Neuronal stem cell (in vitro differentiated cells): Measurements from ENCODE around the gene PPFIBP1.

ENCODE experiments used
- DNase-seq: peaks from one replicate; pipeline ENCODE4 v3.0.0-alpha.2; 2013; ENCODE audit warnings: low spot score
- H2AFZ ChIP-seq: one replicate; pipeline ENCODE4 v1.6.1; 2013; ENCODE audit warnings: mild to moderate bottlenecking, low read length, inconsistent platforms
- H2AK5ac ChIP-seq: 2 replicates; pipeline ENCODE4 v1.6.1; 2013; ENCODE audit warnings: low read depth, mild to moderate bottlenecking, inconsistent platforms, low read length, moderate library complexity, mixed read lengths
- H2BK120ac ChIP-seq: 2 replicates; pipeline ENCODE4 v1.6.1; 2013; ENCODE audit warnings: low read depth, mild to moderate bottlenecking, inconsistent platforms, low read length, moderate library complexity, mixed read lengths
- H2BK12ac ChIP-seq: one replicate; pipeline ENCODE4 v1.6.1; 2013; ENCODE audit warnings: low read length, inconsistent platforms
- H2BK15ac ChIP-seq: 2 replicates; pipeline ENCODE4 v1.6.1; 2013; ENCODE audit warnings: mild to moderate bottlenecking, low read length, inconsistent platforms, mixed read lengths
- H2BK5ac ChIP-seq: one replicate; pipeline ENCODE4 v1.6.1; 2013; ENCODE audit warnings: inconsistent platforms, mild to moderate bottlenecking, low read length, moderate library complexity
- H3K14ac ChIP-seq: one replicate; pipeline ENCODE4 v1.6.1; 2013; ENCODE audit warnings: low read length, inconsistent platforms
- H3K18ac ChIP-seq: 2 replicates; pipeline ENCODE4 v1.6.1; 2013; ENCODE audit warnings: low read length, inconsistent platforms
- H3K23ac ChIP-seq: 2 replicates; pipeline ENCODE4 v1.6.1; 2013; ENCODE audit warnings: low read depth, mild to moderate bottlenecking, mixed read lengths, low read length, inconsistent platforms; ENCODE audit not compliant: poor library complexity
- H3K27ac ChIP-seq: replicated peaks from 3 replicates; pipeline ENCODE4 v1.5.1; 2013; ENCODE audit warnings: low read length, inconsistent platforms
- H3K27me3 ChIP-seq, 3 experiments: 2 replicates each; pipeline ENCODE4 v1.6.1; 2013; ENCODE audit warnings: low read length in 3 of 3, mild to moderate bottlenecking in 2 of 3, inconsistent platforms in 1 of 3, low read depth in 1 of 3, mixed read lengths in 1 of 3, moderate library complexity in 1 of 3; ENCODE audit not compliant: control insufficient read depth in 3 of 3, insufficient read depth in 3 of 3
- H3K36me3 ChIP-seq, 2 donors: replicated peaks in 1 of 2; 2 replicates each; pipeline ENCODE4 v1.6.1; 2013; ENCODE audit warnings: low read length in 2 of 2; ENCODE audit not compliant: control insufficient read depth in 2 of 2, insufficient read depth in 2 of 2
- H3K4ac ChIP-seq: 2 replicates; pipeline ENCODE4 v1.6.1; 2013; ENCODE audit warnings: inconsistent platforms, mild to moderate bottlenecking, low read length, moderate library complexity
- H3K4me1 ChIP-seq, 2 donors: 1 replicate in 1 of 2; 2 replicates in 1 of 2; pipeline ENCODE4 v1.6.1; 2013; ENCODE audit warnings: low read length in 2 of 2, low read depth in 1 of 2; ENCODE audit not compliant: control insufficient read depth in 2 of 2, insufficient read depth in 1 of 2
- H3K4me2 ChIP-seq: one replicate; pipeline ENCODE4 v1.6.1; 2013; ENCODE audit warnings: mild to moderate bottlenecking, low read length, inconsistent platforms; ENCODE audit not compliant: insufficient read depth, poor library complexity, severe bottlenecking
- H3K4me3 ChIP-seq, 2 donors: 2 replicates each; pipeline ENCODE4 v1.5.1; 2013; ENCODE audit warnings: low read length in 2 of 2, mild to moderate bottlenecking in 2 of 2, inconsistent platforms in 1 of 2, moderate library complexity in 1 of 2
- H3K79me1 ChIP-seq: one replicate; pipeline ENCODE4 v1.6.1; 2013; ENCODE audit warnings: low read depth, mild to moderate bottlenecking, inconsistent platforms, low read length, moderate library complexity
- H3K9ac ChIP-seq: one replicate; pipeline ENCODE4 v1.6.1; 2013; ENCODE audit warnings: mild to moderate bottlenecking, low read depth, low read length, inconsistent platforms; ENCODE audit not compliant: poor library complexity
- H3K9me3 ChIP-seq, 2 donors: replicated peaks in 1 of 2; 2 replicates each; pipeline versions ENCODE3 to v1.6.1; 2013; ENCODE audit warnings: low read length in 2 of 2, mild to moderate bottlenecking in 2 of 2, inconsistent platforms in 1 of 2, low read depth in 1 of 2, mixed read lengths in 1 of 2, moderate library complexity in 1 of 2; ENCODE audit not compliant: control insufficient read depth in 2 of 2, insufficient read depth in 1 of 2
- H4K8ac ChIP-seq: one replicate; pipeline ENCODE4 v1.6.1; 2013; ENCODE audit warnings: low read depth, mild to moderate bottlenecking, inconsistent platforms, low read length, moderate library complexity
- H4K91ac ChIP-seq: one replicate; pipeline ENCODE4 v1.6.1; 2013; ENCODE audit warnings: low read length, low read depth, mild to moderate bottlenecking, inconsistent platforms; ENCODE audit not compliant: poor library complexity
- WGBS, 2 donors: extraction: QIAGEN DNeasy Blood & Tissue Kit; methylation state at CpG; one replicate each; pipeline ENCODE4 v1.1.7; 2013; ENCODE audit warnings: missing lambda C conversion rate in 2 of 2, mixed read lengths in 1 of 2; ENCODE audit not compliant: insufficient read length in 2 of 2, insufficient replicate concordance in 1 of 2; ENCODE audit errors: extremely low coverage in 2 of 2; 5-methylcytosine and 5-hydroxymethylcytosine counted together

PPFIBP1 gene

DNA sequence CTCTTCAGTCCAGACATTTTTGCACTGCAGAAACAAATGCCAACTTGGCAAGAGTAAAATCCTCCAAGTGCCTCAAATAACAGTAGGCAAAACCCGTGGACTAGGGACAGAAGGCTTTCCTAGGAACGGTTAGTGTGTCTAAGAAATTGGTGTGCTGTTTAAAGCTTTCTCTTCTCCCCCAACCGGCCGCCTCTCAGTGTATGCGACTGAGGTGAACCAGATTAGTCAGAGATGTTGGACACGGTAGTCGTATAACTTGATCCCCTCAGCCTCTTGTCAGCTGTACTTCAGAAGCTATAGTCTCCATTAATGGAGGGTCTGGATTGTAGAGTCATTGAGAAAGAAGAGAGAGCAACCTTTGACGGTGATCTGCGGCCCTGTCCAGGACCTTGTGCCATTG lies 21.7 kb downstream of the PPFIBP1 start:
- Histone ChIP-seq H3K9me3 (no peaks in the 10 kb centered on the region), H2AK5ac (no peak overlapping the region), H3K4me1 (peaks cover 0 to 3% of the 10 kb centered on the region in 2 donors), H2AFZ (no peak overlapping the region), H2BK15ac (no peak overlapping the region), H3K79me1 (peaks cover 2% of the 10 kb centered on the region), H3K23ac (no peak overlapping the region), H3K4me3 (no peak overlapping the region), H4K91ac (no peak overlapping the region), H3K36me3 (no peaks in the 10 kb centered on the region), H3K14ac (no peak overlapping the region), H2BK5ac (no peak overlapping the region), H3K27me3 (no peaks in the 10 kb centered on the region), H2BK12ac (no peak overlapping the region), H3K4me2 (no peak overlapping the region), H2BK120ac (no peak overlapping the region), H3K27ac (no peak overlapping the region), H3K18ac (no peak overlapping the region), H3K4ac (no peak overlapping the region), H3K9ac (no peak overlapping the region), H4K8ac (no peak overlapping the region)
- WGBS, 2 donors: no CpG with 5 or more reads among the region's 9 CpGs
- no peak for DNase-seq

DNA sequence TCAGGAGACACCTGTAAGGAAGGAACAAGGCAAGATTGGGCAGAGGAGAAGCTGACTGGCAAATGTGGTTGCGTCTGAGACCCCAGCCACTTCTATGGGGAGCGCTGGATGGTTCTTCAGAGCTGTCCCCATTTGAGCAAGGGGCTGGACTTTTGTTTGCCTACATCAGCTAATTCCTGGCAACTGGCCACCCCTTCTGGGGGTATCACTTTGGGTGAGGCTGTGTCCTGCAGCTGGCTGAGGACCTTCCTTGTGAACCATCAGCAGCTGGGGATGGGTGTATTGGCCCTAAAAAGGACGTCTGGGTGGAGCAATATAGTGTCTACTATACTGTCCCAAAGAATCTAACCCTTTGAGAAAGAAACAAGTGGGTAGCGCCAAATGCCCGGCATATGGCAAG lies 23.6 kb downstream of the PPFIBP1 start:
- Histone ChIP-seq H3K27ac (no peak overlapping the region), H2AFZ (no peak overlapping the region), H2AK5ac (no peak overlapping the region), H3K4me1 (no peaks in the 10 kb centered on the region), H3K79me1 (peaks cover 2% of the 10 kb centered on the region), H3K23ac (no peak overlapping the region), H3K27me3 (no peaks in the 10 kb centered on the region), H2BK12ac (no peak overlapping the region), H3K9me3 (no peaks in the 10 kb centered on the region), H3K4me2 (no peak overlapping the region), H4K8ac (no peak overlapping the region), H3K4ac (no peak overlapping the region), H2BK5ac (no peak overlapping the region), H3K36me3 (no peaks in the 10 kb centered on the region), H3K9ac (no peak overlapping the region), H3K4me3 (no peak overlapping the region), H3K18ac (no peak overlapping the region), H4K91ac (no peak overlapping the region), H2BK15ac (no peak overlapping the region), H3K14ac (no peak overlapping the region), H2BK120ac (no peak overlapping the region)
- DNase-seq: no peak
- no CpG with 5 or more reads among the region's 5 CpGs for WGBS, 2 donors

DNA sequence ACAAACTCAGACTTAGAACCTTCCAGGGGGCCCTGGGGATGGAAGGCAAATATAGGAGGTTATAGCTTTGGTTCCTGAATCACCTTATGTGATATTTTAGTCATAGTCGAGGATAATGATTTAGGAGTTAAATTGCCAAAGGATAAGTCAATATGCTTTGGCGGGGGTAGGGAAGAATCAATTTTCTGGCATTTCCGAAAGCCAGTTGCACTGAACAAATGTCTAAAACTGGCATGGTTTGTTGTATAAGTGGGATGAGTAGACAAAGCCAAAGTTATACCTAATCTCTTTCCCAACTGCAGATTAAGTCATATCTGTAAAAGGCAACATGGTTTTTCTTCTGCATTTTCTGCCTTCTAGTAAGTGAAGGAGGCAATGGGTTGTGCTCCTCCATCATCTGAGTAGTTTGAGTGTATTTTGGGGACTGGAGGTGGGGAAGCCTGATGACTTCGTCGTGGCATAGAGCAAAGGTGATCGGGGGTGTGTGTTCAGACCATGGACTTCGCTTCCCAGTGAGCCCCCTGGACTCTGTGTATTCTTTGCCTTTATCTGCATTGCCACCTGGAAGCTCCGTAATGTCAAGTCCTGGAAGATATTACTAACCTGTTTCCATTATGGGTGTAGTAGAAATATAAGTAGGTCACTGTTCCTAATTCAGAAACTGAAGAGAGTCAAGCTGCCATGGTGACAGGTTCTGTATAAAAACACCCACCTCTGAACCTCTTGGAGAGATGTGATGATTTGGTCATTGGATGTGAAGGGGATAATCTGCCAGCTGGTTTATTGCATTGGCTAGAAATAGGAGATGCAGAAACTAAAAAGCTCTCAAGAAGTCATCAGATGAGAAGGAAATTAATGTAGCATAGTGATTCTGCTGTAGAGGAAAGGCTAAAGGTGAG lies 24.5 kb downstream of the PPFIBP1 start:
- Histone ChIP-seq H3K9ac (no peak overlapping the region), H3K4me3 (no peak overlapping the region), H3K79me1 (peaks cover 2% of the 10 kb centered on the region), H2BK120ac (no peak overlapping the region), H3K36me3 (no peaks in the 10 kb centered on the region), H3K18ac (no peak overlapping the region), H3K9me3 (no peaks in the 10 kb centered on the region), H2AK5ac (no peak overlapping the region), H3K27ac (no peak overlapping the region), H3K4me2 (no peak overlapping the region), H3K23ac (no peak overlapping the region), H3K4ac (no peak overlapping the region), H3K14ac (no peak overlapping the region), H2AFZ (no peak overlapping the region), H4K91ac (no peak overlapping the region), H3K4me1 (no peaks in the 10 kb centered on the region), H2BK5ac (no peak overlapping the region), H3K27me3 (no peaks in the 10 kb centered on the region), H2BK12ac (no peak overlapping the region), H4K8ac (no peak overlapping the region), H2BK15ac (no peak overlapping the region)
- WGBS, 2 donors: no CpG with 5 or more reads among the region's 8 CpGs
- DNase-seq: no peak

DNA sequence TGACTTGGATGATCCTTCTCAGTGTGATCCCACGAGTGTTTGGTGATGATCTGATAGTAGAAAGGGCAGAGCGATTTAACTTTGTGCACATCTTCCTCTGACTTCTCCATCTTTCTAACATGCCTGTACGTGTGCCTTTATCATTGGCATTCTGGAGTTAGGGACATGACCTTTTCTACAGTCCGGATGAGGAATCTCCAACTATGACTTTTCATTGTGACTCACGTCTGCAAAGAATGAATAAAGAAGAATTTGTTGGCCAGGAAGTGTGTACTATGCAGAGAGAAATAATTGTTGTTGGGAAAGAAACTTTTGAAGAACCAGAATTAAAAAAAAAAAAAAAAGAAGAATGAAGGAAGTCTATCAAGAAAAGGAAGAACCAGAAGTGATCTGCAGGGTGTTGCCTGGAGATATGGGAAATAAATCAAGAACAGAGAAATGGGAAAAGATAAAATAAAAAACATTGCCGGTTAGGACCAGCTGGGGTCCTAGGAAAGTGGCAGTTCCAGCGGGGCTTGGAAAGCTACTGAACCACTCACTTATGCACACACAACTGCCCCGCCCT lies 25.3 kb downstream of the PPFIBP1 start:
- Histone ChIP-seq H4K91ac (no peak overlapping the region), H2BK12ac (no peak overlapping the region), H2AFZ (no peak overlapping the region), H3K9ac (no peak overlapping the region), H3K36me3 (no peaks in the 10 kb centered on the region), H2BK120ac (no peak overlapping the region), H3K23ac (no peak overlapping the region), H3K4ac (no peak overlapping the region), H3K79me1 (peaks cover 2% of the 10 kb centered on the region), H3K27ac (no peak overlapping the region), H3K4me2 (no peak overlapping the region), H2BK5ac (no peak overlapping the region), H2BK15ac (no peak overlapping the region), H3K4me1 (peaks cover 0 to 3% of the 10 kb centered on the region in 2 donors), H3K27me3 (no peaks in the 10 kb centered on the region), H3K14ac (no peak overlapping the region), H3K18ac (no peak overlapping the region), H4K8ac (no peak overlapping the region), H3K9me3 (no peaks in the 10 kb centered on the region), H3K4me3 (no peak overlapping the region), H2AK5ac (no peak overlapping the region)
- DNase-seq: no peak
- no CpG with 5 or more reads among the region's 8 CpGs for WGBS, 2 donors
